ENCODE data around the gene HAPSTR1. TPM values are rescaled to one million over a fixed set of nuclear protein-coding genes. Genes with fewer than 3 reads are reported as not detected.
A peak's percentile ranks its signal among the peaks of the same experiment; 100 is the strongest.

Gene HAPSTR1
- total and polyA plus RNA-seq, 2 donors (not counting 3 experiments of a cell fraction or from before 2014, with no cell fraction given): 15.7 to 63.7 TPM

DNA sequence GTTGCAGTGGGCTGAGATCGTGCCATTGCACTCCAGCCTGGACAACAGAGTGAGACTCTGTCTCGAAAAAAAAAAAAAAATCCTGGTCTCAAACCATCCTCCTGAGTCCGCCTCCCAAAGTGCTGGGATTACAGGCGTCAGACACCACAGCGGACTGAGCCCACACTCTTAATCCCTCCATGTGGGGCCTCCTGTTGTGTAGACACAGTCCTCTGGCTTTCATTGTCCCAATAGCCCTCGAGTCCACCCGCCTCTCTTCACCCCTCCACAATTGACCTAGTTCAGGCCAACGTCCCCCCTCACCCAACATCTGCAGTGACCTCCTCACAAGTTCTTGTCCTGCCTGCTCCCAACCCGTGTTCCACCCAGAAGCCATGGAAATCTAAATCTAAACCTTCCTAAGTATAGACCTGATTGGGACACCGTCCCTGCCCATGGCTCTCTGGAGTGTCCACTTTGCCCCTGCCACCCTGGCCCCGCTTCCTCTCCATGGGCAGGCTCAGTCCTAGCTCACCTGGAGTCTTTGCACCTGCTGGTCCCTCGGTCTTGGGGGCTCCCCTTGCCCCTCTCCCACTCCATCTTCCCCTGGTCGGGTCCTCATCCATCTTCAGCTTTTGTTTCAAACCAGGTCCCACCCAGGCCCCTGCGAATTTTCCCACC, 46.7 kb downstream of the HAPSTR1 start:
- ChIA-PET CTCF (interaction anchor here (0.6 to 2.4 kb wide), 19 partner anchors 11 to 1372 kb away, joined by 3 to 43 read pairs (median 4); partner anchors contain the start of genes CARHSP1 and GRIN2A), POLR2A (no interaction called here)
- no peak overlapping the region for H3K4me2 ChIP-seq (ENCODE audit: insufficient read depth, low read length)
- no peaks in the 10 kb centered on the region for H3K4me1 ChIP-seq (ENCODE audit: control insufficient read depth, extremely low read depth, insufficient read depth, low read length)
- no peaks in the 10 kb centered on the region for H3K36me3 ChIP-seq (ENCODE audit: control insufficient read depth in 2 of 2, extremely low read depth in 1 of 2, insufficient read depth in 2 of 2, low read length in 2 of 2)
- TF ChIP-seq GATA2 (IDR thresholded peaks at IDR 0.05; ENCODE audit: insufficient read depth, insufficient read length, low read depth, low read length): no peak
- no peak overlapping the region for H3K4me3 ChIP-seq (replicated peaks in 1 of 3; ENCODE audit: insufficient read depth in 1 of 3, low read depth in 1 of 3, low read length in 3 of 3)
- no peaks in the 10 kb centered on the region for H3K9me3 ChIP-seq (replicated peaks; ENCODE audit: control insufficient read depth, insufficient read depth, low read length)
- DNase-seq (ENCODE audit: low read depth, low spot score) (no peak), FAIRE-seq (no peak)
- no peak overlapping the region for H3K9ac ChIP-seq (replicated peaks; ENCODE audit: extremely low read depth, insufficient read depth, low read length)
- H2AFZ ChIP-seq (ENCODE audit: low read depth, low read length): no peak overlapping the region
- dilution Hi-C loops (cut with MboI; ENCODE audit: extremely low pct_ligation_motif_present, low sequenced_read_pairs): no loop called here
- H3K79me2 ChIP-seq (ENCODE audit: control insufficient read depth, insufficient read depth, low read length): no peaks in the 10 kb centered on the region
- H4K20me1 ChIP-seq (replicated peaks; ENCODE audit: control insufficient read depth, extremely low read depth, insufficient read depth, low read length): no peaks in the 10 kb centered on the region
- no peak overlapping the region for H3K27ac ChIP-seq (ENCODE audit: insufficient read depth, low read depth, low read length)
- no peaks in the 10 kb centered on the region for H3K27me3 ChIP-seq (ENCODE audit: control insufficient read depth in 2 of 2, insufficient read depth in 2 of 2, low read length in 2 of 2)
- no peaks in the 10 kb centered on the region for H3K9me1 ChIP-seq (replicated peaks; ENCODE audit: control insufficient read depth, extremely low read depth, insufficient read depth, low read length)
- no TSS peak for BruUV-seq (replicated peaks)
- intact Hi-C loops (cut with micrococcal nuclease): loop anchor here (2.0 to 10.0 kb wide), 3 partner anchors 47 to 1371 kb away; partner anchors contain the start of genes HAPSTR1, PMM2 and TMEM186

DNA sequence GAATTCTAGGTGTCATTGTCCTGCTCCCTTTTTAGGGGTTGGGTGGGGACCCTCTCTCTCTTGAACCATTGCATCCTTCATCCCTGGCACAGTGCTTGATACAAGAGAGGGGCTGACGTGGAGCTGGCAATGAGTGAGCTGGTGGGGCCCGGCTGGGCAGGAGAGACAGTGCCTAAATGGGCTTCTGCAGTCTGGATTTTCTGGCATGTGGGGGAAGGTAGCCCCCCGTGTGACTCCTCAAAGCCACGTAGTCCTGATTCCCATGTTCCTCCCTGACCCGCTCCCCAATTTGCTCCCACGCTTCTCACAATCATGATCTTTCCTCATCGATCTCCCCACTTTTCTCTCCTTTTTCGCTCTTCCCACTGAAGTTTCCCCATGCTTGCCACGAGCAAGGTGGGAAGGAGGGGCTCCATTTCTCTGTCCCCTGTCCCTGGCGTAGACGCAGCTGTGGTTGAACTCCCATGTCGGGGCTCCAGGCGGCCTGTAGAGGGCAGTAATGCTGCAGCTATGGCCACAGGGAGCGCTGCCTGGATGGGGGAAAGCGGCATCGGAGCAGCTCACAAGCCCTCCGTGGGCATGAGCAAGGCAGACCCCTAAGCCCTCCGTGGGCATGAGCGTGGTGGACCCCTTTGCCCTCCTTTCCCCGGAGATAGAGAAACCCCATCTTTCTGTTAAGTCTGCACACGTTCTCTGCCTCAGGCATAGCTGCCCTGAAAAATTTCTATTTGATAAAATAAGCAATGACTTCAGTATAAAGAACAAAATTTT, 47.5 kb downstream of the HAPSTR1 start:
- peak; percentile 67 for FAIRE-seq
- ChIA-PET POLR2A (interaction anchor here (0.7 to 1.0 kb wide), 2 partner anchors 47 to 48 kb away, joined by 4 to 5 read pairs; partner anchors contain the start of gene HAPSTR1), CTCF (interaction anchor here (0.8 to 2.4 kb wide), 31 partner anchors 8 to 1599 kb away, joined by 3 to 43 read pairs (median 4); partner anchors contain the start of genes CARHSP1, GRIN2A and HAPSTR1)
- no peak overlapping the region for H2AFZ ChIP-seq (ENCODE audit: low read depth, low read length)
- dilution Hi-C loops (cut with MboI; ENCODE audit: extremely low pct_ligation_motif_present, low sequenced_read_pairs) (no loop called here), intact Hi-C loops (cut with micrococcal nuclease) (loop anchor here (1.0 to 10.0 kb wide), 4 partner anchors 48 to 1370 kb away; partner anchors contain the start of genes HAPSTR1, PMM2 and TMEM186)
- TF ChIP-seq POLR2AphosphoS5 (IDR thresholded peaks at IDR 0.05; ENCODE audit: insufficient read depth, low read depth, low read length) (no peak), EZH2 (IDR thresholded peaks at IDR 0.05; ENCODE audit: borderline replicate concordance, low read depth, low read length, severe bottlenecking) (no peak)
- TF ChIP-seq, protein P1, sequence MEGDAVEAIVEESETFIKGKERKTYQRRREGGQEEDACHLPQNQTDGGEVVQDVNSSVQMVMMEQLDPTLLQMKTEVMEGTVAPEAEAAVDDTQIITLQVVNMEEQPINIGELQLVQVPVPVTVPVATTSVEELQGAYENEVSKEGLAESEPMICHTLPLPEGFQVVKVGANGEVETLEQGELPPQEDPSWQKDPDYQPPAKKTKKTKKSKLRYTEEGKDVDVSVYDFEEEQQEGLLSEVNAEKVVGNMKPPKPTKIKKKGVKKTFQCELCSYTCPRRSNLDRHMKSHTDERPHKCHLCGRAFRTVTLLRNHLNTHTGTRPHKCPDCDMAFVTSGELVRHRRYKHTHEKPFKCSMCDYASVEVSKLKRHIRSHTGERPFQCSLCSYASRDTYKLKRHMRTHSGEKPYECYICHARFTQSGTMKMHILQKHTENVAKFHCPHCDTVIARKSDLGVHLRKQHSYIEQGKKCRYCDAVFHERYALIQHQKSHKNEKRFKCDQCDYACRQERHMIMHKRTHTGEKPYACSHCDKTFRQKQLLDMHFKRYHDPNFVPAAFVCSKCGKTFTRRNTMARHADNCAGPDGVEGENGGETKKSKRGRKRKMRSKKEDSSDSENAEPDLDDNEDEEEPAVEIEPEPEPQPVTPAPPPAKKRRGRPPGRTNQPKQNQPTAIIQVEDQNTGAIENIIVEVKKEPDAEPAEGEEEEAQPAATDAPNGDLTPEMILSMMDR (IDR thresholded peaks at IDR 0.05; ENCODE audit: extremely low read depth in 1 of 2, insufficient read depth in 1 of 2, low read depth in 1 of 2, low read length in 2 of 2): peak; percentile 90 to 97
- no peak overlapping the region for H3K4me2 ChIP-seq (ENCODE audit: insufficient read depth, low read length)
- no peaks in the 10 kb centered on the region for H3K9me3 ChIP-seq (replicated peaks; ENCODE audit: control insufficient read depth, insufficient read depth, low read length)
- no peaks in the 10 kb centered on the region for H4K20me1 ChIP-seq (replicated peaks; ENCODE audit: control insufficient read depth, extremely low read depth, insufficient read depth, low read length)
- H3K79me2 ChIP-seq (ENCODE audit: control insufficient read depth, insufficient read depth, low read length): no peaks in the 10 kb centered on the region
- no peak overlapping the region for H3K9ac ChIP-seq (replicated peaks; ENCODE audit: extremely low read depth, insufficient read depth, low read length)
- no peaks in the 10 kb centered on the region for H3K27me3 ChIP-seq (ENCODE audit: control insufficient read depth in 2 of 2, insufficient read depth in 2 of 2, low read length in 2 of 2)
- no peak overlapping the region for H3K4me3 ChIP-seq (replicated peaks in 1 of 3; ENCODE audit: insufficient read depth in 1 of 3, low read depth in 1 of 3, low read length in 3 of 3)
- no peaks in the 10 kb centered on the region for H3K4me1 ChIP-seq (ENCODE audit: control insufficient read depth, extremely low read depth, insufficient read depth, low read length)
- no peaks in the 10 kb centered on the region for H3K9me1 ChIP-seq (replicated peaks; ENCODE audit: control insufficient read depth, extremely low read depth, insufficient read depth, low read length)
- DNase-seq (ENCODE audit: low read depth, low spot score): peak; percentile 60
- H3K36me3 ChIP-seq (ENCODE audit: control insufficient read depth in 2 of 2, extremely low read depth in 1 of 2, insufficient read depth in 2 of 2, low read length in 2 of 2): no peaks in the 10 kb centered on the region
- no TSS peak for BruUV-seq (replicated peaks)
- no peak overlapping the region for H3K27ac ChIP-seq (ENCODE audit: insufficient read depth, low read depth, low read length)
